MCF 10A (cell line): ENCODE results near the gene ZNF248. TPM values are rescaled to one million over a fixed set of nuclear protein-coding genes. Genes with fewer than 3 reads are reported as not detected.
"Not testable (repeated sequence)": the region's sequence is repeated elsewhere in the genome, so short reads cannot be mapped to it uniquely, and the experiment has no call there.

Source experiments
- BruUV-seq: library from RNA; stranded (reverse); fragments of 400-500 nt; replicated peaks from 2 replicates; lab custom pipeline; 2021; lab: Mats Ljungman, UMichigan
- CTCF ChIA-PET: fragments of 300-600 bp; sonication (Branson Sonifier 250); formaldehyde crosslinking; extraction: SDS; loops from one replicate; lab custom pipeline; 2021; ENCODE audit warnings: antibody characterized with exemption, inconsistent platforms; lab: Yijun Ruan, JAX
- POLR2A ChIA-PET: fragments of 300-600, 350-650 bp; sonication (Branson Sonifier 250); formaldehyde crosslinking; extraction: SDS; loops from one replicate; lab custom pipeline; 2020; ENCODE audit warnings: antibody characterized with exemption, inconsistent platforms; lab: Yijun Ruan, JAX
- DNase-seq: peaks from one replicate; pipeline ENCODE4 v3.0.0-alpha.2; 2018; ENCODE audit not compliant: unreplicated experiment
- H3K27ac Mint-ChIP-seq: one replicate; pipeline ENCODE4 v1.8.0; 2022; ENCODE audit warnings: mild to moderate bottlenecking, low read depth, mixed read lengths; ENCODE audit not compliant: unreplicated experiment
- H3K27me3 Mint-ChIP-seq: one replicate; pipeline ENCODE4 v1.8.0; 2022; ENCODE audit warnings: mixed read lengths; ENCODE audit not compliant: insufficient read depth, unreplicated experiment
- H3K36me3 Mint-ChIP-seq: one replicate; pipeline ENCODE4 v1.8.0; 2022; ENCODE audit warnings: mild to moderate bottlenecking, moderate library complexity, mixed read lengths; ENCODE audit not compliant: insufficient read depth, unreplicated experiment
- H3K4me1 Mint-ChIP-seq: one replicate; pipeline ENCODE4 v1.8.0; 2022; ENCODE audit warnings: mixed read lengths; ENCODE audit not compliant: insufficient read depth, unreplicated experiment
- H3K4me3 Mint-ChIP-seq: one replicate; pipeline ENCODE4 v1.8.0; 2022; ENCODE audit warnings: mild to moderate bottlenecking, moderate library complexity, mixed read lengths; ENCODE audit not compliant: unreplicated experiment
- H3K9me3 Mint-ChIP-seq: one replicate; pipeline ENCODE4 v1.8.0; 2022; ENCODE audit warnings: mixed read lengths; ENCODE audit not compliant: unreplicated experiment
- intact Hi-C: fragments of 100-400 bp; cut with micrococcal nuclease; formaldehyde crosslinking; loops from 2 replicates; pipeline ENCODE4 v1.14.1; 2022
- total RNA-seq: library from RNA; stranded (reverse); gene quantifications from 2 replicates; pipeline ENCODE4 v1.2.3, GENCODE V29; 2022
- TF ChIP-seq, protein P1 (sequence below): fragments of 200-600 bp; IDR thresholded peaks from one replicate; pipeline ENCODE4 v1.8.0; 2022; ENCODE audit warnings: antibody characterized with exemption, mild to moderate bottlenecking; ENCODE audit not compliant: unreplicated experiment

The ZNF248 gene
- total RNA-seq, 1 experiment from 2014 or later, result 5.7 TPM

GRCh38 chr10:37860494-37861190 is 3.2 kb upstream of the ZNF248 start:
- Mint-ChIP-seq H3K4me1 (peaks cover 12% of the 10 kb centered on the region), H3K27ac (peak overlapping the region; percentile 23), H3K36me3 (no peaks in the 10 kb centered on the region), H3K9me3 (no peaks in the 10 kb centered on the region), H3K27me3 (no peaks in the 10 kb centered on the region), H3K4me3 (no peak overlapping the region)
- ChIA-PET POLR2A (interaction anchor here (0.5 to 1.0 kb wide), 2 partner anchors 115 to 1915 kb away, joined by 3 to 4 read pairs; no protein-coding TSS in a partner anchor), CTCF (no interaction called here)
- TF ChIP-seq, protein P1, sequence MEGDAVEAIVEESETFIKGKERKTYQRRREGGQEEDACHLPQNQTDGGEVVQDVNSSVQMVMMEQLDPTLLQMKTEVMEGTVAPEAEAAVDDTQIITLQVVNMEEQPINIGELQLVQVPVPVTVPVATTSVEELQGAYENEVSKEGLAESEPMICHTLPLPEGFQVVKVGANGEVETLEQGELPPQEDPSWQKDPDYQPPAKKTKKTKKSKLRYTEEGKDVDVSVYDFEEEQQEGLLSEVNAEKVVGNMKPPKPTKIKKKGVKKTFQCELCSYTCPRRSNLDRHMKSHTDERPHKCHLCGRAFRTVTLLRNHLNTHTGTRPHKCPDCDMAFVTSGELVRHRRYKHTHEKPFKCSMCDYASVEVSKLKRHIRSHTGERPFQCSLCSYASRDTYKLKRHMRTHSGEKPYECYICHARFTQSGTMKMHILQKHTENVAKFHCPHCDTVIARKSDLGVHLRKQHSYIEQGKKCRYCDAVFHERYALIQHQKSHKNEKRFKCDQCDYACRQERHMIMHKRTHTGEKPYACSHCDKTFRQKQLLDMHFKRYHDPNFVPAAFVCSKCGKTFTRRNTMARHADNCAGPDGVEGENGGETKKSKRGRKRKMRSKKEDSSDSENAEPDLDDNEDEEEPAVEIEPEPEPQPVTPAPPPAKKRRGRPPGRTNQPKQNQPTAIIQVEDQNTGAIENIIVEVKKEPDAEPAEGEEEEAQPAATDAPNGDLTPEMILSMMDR, result no peak
- intact Hi-C loops, result no loop called here
- no TSS peak for BruUV-seq
- peak; percentile 27 for DNase-seq

DNA sequence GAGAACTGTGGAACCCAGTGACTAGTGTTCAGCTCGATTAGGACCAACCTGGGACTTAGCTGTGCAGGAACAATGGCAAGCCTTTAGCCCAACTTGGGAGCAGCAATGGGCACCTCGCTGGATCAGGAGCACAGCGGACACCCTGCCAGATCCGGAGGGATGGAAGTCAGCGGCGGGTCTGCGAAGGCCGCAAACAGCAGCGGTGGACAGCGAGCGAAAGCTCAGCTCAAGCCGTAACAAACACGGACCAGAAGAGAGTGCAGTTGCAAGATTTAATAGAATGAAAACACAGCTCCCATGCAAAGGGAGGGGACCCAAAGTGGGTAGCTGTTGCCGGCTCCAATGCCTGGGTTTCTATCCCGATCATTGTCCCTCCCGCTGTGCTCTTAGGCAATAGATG is 1.9 kb upstream of the ZNF248 start:
- H3K9me3 Mint-ChIP-seq, H3K4me3 Mint-ChIP-seq, H3K27ac Mint-ChIP-seq: not testable (repeated sequence)

GRCh38 chr10:37856881-37857286 is 526 bp downstream of the ZNF248 start:
- Mint-ChIP-seq H3K27ac (peak overlapping the region; percentile 97), H3K4me3 (peak overlapping the region; percentile 78), H3K9me3 (no peaks in the 10 kb centered on the region), H3K4me1 (peaks cover 16% of the 10 kb centered on the region), H3K27me3 (no peaks in the 10 kb centered on the region), H3K36me3 (peaks cover 9% of the 10 kb centered on the region)
- intact Hi-C loops, result loop anchor here (5.0 kb wide), 2 partner anchors 120 to 1940 kb away; partner anchors contain the start of gene ZNF25
- POLR2A ChIA-PET, result interaction anchor here (0.8 to 3.4 kb wide), 6 partner anchors 9 to 197 kb away, joined by 3 to 26 read pairs (median 6); partner anchors contain the start of genes ZNF25 and ZNF33A
- BruUV-seq, result no TSS peak
- TF ChIP-seq, protein P1, result no peak
- DNase-seq, result no peak
- CTCF ChIA-PET, result interaction anchor here (0.7 kb wide), 1 partner anchor 189 kb away, joined by 3 read pairs; no protein-coding TSS in a partner anchor

More for the DNA sequence above, 1.9 kb upstream of the ZNF248 start:
- intact Hi-C loops, result loop anchor here (5.0 kb wide), 2 partner anchors 118 to 1942 kb away; partner anchors contain the start of gene ZNF25
- ChIA-PET CTCF (interaction anchor here (0.6 to 1.2 kb wide), 3 partner anchors 24 to 104 kb away, joined by 3 read pairs; no protein-coding TSS in a partner anchor), POLR2A (interaction anchor here (0.6 to 2.2 kb wide), 4 partner anchors 116 to 292 kb away, joined by 3 to 9 read pairs (median 5); partner anchors contain the start of gene ZNF25)
- H3K27me3 Mint-ChIP-seq, BruUV-seq, H3K36me3 Mint-ChIP-seq, DNase-seq: not testable (repeated sequence)
- H3K4me1 Mint-ChIP-seq, result peaks cover 16% of the 10 kb centered on the region

DNA sequence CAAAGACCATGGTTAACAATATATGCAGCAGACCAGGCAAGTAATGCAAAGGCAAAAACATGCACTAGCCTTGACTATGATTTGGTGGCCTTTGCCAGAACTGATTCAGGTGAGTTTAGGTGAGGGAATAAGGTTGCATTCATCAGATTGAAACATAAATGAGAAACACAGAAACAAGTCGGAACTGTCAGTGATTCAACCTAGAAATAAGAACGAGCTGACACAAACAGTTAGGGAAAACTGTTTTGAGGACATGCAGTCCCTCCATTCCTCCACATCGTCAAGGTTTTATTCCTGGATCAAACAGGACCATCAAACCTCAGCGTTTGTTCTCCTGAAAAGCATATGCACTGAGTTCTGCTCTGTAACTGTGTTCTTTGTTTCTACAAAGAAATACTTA is 1.8 kb downstream of the ZNF248 start:
- no TSS peak for BruUV-seq
- no peaks in the 10 kb centered on the region for H3K9me3 Mint-ChIP-seq
- no peak for DNase-seq
- no peak overlapping the region for H3K27ac Mint-ChIP-seq
- intact Hi-C loops, result loop anchor here (5.0 kb wide), 2 partner anchors 122 to 1938 kb away; partner anchors contain the start of gene ZNF25
- ChIA-PET CTCF (interaction anchor here (1.0 kb wide), 1 partner anchor 60 kb away, joined by 3 read pairs; no protein-coding TSS in a partner anchor), POLR2A (interaction anchor here (0.7 to 3.4 kb wide), 5 partner anchors 11 to 960 kb away, joined by 3 to 26 read pairs (median 5); partner anchors contain the start of genes ZNF25 and ZNF33A)
- TF ChIP-seq, protein P1, result no peak
- H3K36me3 Mint-ChIP-seq, result peaks cover 9% of the 10 kb centered on the region
- H3K4me3 Mint-ChIP-seq, result peak overlapping the region; percentile 23
- no peaks in the 10 kb centered on the region for H3K27me3 Mint-ChIP-seq
- peaks cover 16% of the 10 kb centered on the region for H3K4me1 Mint-ChIP-seq
